RPMI8226 (cell line): ENCODE data around the gene S1PR2.
"Not testable (repeated sequence)": the region's sequence is repeated elsewhere in the genome, so short reads cannot be mapped to it uniquely, and the experiment has no call there.

ENCODE experiments used
- DNase-seq: peaks from one replicate; pipeline ENCODE4 v3.0.0-alpha.2; 2015

The S1PR2 gene

GRCh38 chr19:10184636-10185035, 46.5 kb downstream of the S1PR2 start:
- DNase-seq = no peak

- DNase-seq = no peak
These were observed 47.2 kb downstream of the S1PR2 start for GRCh38 chr19:10183926-10184325.

- no peak for DNase-seq
These were observed 48.3 kb downstream of the S1PR2 start for GRCh38 chr19:10182847-10183246.

GRCh38 chr19:10182076-10182475, 49.1 kb downstream of the S1PR2 start:
- DNase-seq = no peak

GRCh38 chr19:10180459-10180858, 50.7 kb downstream of the S1PR2 start:
- no peak for DNase-seq

- not testable (repeated sequence) for DNase-seq
These were observed 51.1 kb downstream of the S1PR2 start for GRCh38 chr19:10180024-10180423.

- no peak for DNase-seq
These were observed 57.6 kb downstream of the S1PR2 start for GRCh38 chr19:10173527-10173926.
